ENCODE measurements around the gene OSCP1. TPM values are rescaled to one million over a fixed set of nuclear protein-coding genes. Genes with fewer than 3 reads are reported as not detected.
"Not testable (repeated sequence)": the region's sequence is repeated elsewhere in the genome, so short reads cannot be mapped to it uniquely, and the experiment has no call there.

OSCP1 gene
- 1 to 10 TPM; 2.4 to 2.7 TPM for total RNA-seq

- Mint-ChIP-seq H3K9me3 (no peaks in the 10 kb centered on the region), H3K36me3 (peaks cover 3% of the 10 kb centered on the region), H3K4me3 (peak within 1 kb of the TSS; percentile 86), H3K27ac (peak within 1 kb of the TSS; percentile 76), H3K27me3 (no peaks in the 10 kb centered on the region), H3K4me1 (peaks cover 4% of the 10 kb centered on the region)
- peak; percentile 90 for DNase-seq
Observed at GRCh38 chr1:36450270-36450918, at the start of gene OSCP1. Gene OSCP1, minus strand, starts transcription at chr1:36450451. Its CDS starts 82 bp downstream, at chr1:36450369.

- Mint-ChIP-seq H3K27ac (no peak overlapping the region), H3K4me3 (no peak overlapping the region), H3K9me3 (no peaks in the 10 kb centered on the region), H3K36me3 (no peaks in the 10 kb centered on the region), H3K27me3 (peaks cover 3% of the 10 kb centered on the region), H3K4me1 (no peaks in the 10 kb centered on the region)
- DNase-seq: no peak
Observed at GRCh38 chr1:36497207-36497606, 47.0 kb upstream of the OSCP1 start.

DNA sequence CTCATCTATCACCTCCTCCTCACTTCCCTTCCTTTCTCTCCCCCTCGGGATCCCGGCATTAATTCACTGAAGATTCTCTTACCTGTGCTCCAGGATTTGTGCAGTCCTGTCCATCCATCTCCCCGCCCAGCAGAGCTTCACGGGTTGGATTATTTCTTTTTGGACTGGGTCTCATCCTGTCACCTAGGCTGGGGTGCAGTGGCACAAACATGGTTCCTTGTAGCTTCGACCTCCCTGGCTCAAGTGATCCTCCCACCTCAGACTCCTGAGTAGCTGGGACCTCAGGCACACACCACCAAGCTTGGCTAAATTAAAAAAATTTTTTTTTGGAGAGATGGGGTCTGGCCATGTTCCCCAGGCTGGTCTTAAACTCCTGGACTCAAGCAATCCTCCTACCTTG, 44.7 kb upstream of the OSCP1 start:
- DNase-seq: no peak
- Mint-ChIP-seq H3K36me3 (no peaks in the 10 kb centered on the region), H3K27me3 (peaks cover 3% of the 10 kb centered on the region), H3K4me3 (no peak overlapping the region), H3K27ac (no peak overlapping the region), H3K4me1 (no peaks in the 10 kb centered on the region), H3K9me3 (no peaks in the 10 kb centered on the region)

DNA sequence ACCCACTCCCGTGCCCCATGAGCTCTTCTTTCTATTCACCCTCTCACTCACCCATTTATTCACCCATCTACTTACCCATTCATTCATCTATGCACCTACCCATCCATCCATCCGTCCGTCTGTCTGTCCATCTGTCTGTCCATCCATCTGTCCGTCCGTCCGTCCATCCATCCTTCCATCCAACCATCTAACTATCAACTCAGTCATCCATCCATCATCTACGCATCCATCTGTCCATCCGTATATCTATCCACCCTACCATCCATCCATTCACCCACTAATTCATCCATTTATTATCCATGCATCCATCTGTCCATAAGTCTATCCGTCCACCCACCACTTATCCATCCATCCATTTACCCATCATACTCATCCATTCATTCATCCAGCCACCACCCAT, 43.3 kb upstream of the OSCP1 start:
- H3K9me3 Mint-ChIP-seq: no peaks in the 10 kb centered on the region
- no peaks in the 10 kb centered on the region for H3K36me3 Mint-ChIP-seq
- H3K4me3 Mint-ChIP-seq: no peak overlapping the region
- no peak for DNase-seq
- no peaks in the 10 kb centered on the region for H3K4me1 Mint-ChIP-seq
- no peak overlapping the region for H3K27ac Mint-ChIP-seq
- peaks cover 3% of the 10 kb centered on the region for H3K27me3 Mint-ChIP-seq

DNA sequence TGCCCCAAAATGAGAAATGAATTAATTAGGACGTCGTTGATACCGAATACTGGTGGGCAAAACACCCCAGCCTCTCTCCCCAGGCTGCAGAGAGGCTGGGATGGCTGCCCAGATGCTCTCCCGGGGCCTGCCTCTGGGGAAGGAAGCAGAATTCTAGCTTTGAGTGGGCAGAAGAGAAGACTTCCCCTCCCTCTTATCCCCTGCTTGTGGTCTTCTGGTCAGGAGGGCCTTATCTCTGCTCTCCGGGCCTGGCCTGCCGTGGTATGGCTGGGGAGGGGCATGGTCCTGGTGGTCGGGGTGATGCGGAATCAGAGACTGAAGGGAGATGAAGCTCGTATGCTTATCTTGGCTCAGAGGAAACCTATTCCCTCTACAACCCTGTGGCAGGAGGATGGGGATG, 42.2 kb upstream of the OSCP1 start:
- no peaks in the 10 kb centered on the region for H3K36me3 Mint-ChIP-seq
- peaks cover 3% of the 10 kb centered on the region for H3K27me3 Mint-ChIP-seq
- H3K4me1 Mint-ChIP-seq: no peaks in the 10 kb centered on the region
- no peaks in the 10 kb centered on the region for H3K9me3 Mint-ChIP-seq
- H3K27ac Mint-ChIP-seq: no peak overlapping the region
- H3K4me3 Mint-ChIP-seq: no peak overlapping the region
- no peak for DNase-seq

GRCh38 chr1:36489258-36490051, 39.2 kb upstream of the OSCP1 start:
- not testable (repeated sequence) for H3K9me3 Mint-ChIP-seq, H3K27ac Mint-ChIP-seq, H3K36me3 Mint-ChIP-seq, H3K4me3 Mint-ChIP-seq, H3K27me3 Mint-ChIP-seq, H3K4me1 Mint-ChIP-seq, DNase-seq

- no peak overlapping the region for H3K4me3 Mint-ChIP-seq
- no peak overlapping the region for H3K27ac Mint-ChIP-seq
- H3K27me3 Mint-ChIP-seq: no peaks in the 10 kb centered on the region
- DNase-seq: no peak
- no peaks in the 10 kb centered on the region for H3K9me3 Mint-ChIP-seq
- no peaks in the 10 kb centered on the region for H3K4me1 Mint-ChIP-seq
- H3K36me3 Mint-ChIP-seq: no peaks in the 10 kb centered on the region
Observed at GRCh38 chr1:36487906-36488305, 37.7 kb upstream of the OSCP1 start.

- not testable (repeated sequence) for H3K4me3 Mint-ChIP-seq, DNase-seq, H3K4me1 Mint-ChIP-seq
Observed at GRCh38 chr1:36487336-36487725, 37.1 kb upstream of the OSCP1 start.

GRCh38 chr1:36486439-36487335, 36.4 kb upstream of the OSCP1 start:
- H3K4me1 Mint-ChIP-seq: peaks cover 7% of the 10 kb centered on the region
- peaks cover 6% of the 10 kb centered on the region for H3K27me3 Mint-ChIP-seq
- H3K36me3 Mint-ChIP-seq: no peaks in the 10 kb centered on the region
- H3K4me3 Mint-ChIP-seq: no peak overlapping the region
- H3K27ac Mint-ChIP-seq: no peak overlapping the region
- DNase-seq: no peak
- H3K9me3 Mint-ChIP-seq: no peaks in the 10 kb centered on the region

More at GRCh38 chr1:36487336-36487725, 37.1 kb upstream of the OSCP1 start:
- H3K27ac Mint-ChIP-seq, H3K27me3 Mint-ChIP-seq, H3K36me3 Mint-ChIP-seq, H3K9me3 Mint-ChIP-seq: not testable (repeated sequence)

DNA sequence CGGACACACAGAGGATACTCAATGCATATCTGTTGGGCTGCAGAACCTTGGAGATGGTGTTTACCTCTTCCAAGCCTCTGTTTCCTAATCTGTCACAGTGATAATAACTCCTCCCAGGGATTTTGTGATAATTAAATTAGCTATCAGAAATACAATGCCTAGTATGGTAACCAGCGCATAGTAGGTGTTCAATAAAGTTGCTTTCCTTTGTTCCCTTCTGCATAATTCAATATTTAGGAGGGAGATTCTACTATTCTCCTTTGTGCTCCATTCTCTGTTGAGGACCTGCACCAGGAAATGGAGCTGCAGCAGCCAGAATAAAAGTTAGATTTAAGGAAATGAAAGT, 35.8 kb upstream of the OSCP1 start:
- no peak overlapping the region for H3K27ac Mint-ChIP-seq
- H3K36me3 Mint-ChIP-seq: no peaks in the 10 kb centered on the region

GRCh38 chr1:36484099-36484498, 33.8 kb upstream of the OSCP1 start:
- Mint-ChIP-seq H3K36me3 (no peaks in the 10 kb centered on the region), H3K27ac (no peak overlapping the region), H3K9me3 (no peaks in the 10 kb centered on the region), H3K27me3 (peaks cover 11% of the 10 kb centered on the region), H3K4me3 (no peak overlapping the region), H3K4me1 (peaks cover 7% of the 10 kb centered on the region)
- DNase-seq: no peak

More for the DNA sequence above, 35.8 kb upstream of the OSCP1 start:
- Mint-ChIP-seq H3K4me1 (peaks cover 7% of the 10 kb centered on the region), H3K4me3 (no peak overlapping the region), H3K27me3 (peaks cover 11% of the 10 kb centered on the region), H3K9me3 (no peaks in the 10 kb centered on the region)
- no peak for DNase-seq

DNA sequence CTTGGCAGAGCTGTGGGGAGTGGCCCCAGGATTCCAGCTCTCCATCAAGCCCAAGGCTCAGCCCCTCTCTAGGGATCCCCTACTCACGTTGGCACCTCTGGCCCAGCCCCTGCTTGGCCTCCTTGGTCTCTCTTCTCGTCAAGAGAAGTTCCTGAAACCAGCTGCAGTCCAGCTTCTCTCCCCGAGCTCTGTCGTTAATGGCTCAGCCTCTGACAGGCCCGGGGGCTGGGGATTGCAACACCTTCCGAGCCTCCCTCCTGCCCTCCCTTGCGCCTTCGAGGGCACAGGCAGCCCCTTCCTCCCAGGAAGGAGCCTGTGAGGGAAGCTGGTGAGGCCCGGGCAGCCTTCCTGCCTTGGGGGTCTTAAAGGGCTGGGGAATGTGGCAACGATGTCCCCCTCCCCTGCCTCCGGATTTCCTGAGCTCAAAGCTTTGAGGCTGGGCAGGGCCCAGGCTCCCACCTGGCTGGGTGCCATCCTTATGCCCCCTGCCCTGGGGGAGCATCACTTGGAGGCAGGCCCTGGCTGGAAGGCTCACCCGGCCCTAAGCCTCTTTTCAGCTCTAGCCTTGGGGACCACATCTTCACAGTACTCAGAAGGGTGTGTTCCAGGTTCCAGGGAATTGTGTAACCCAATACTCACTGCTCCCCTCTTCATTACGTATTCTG, 32.6 kb upstream of the OSCP1 start, which contains the start of gene CSF3R:
Gene CSF3R, minus strand, starts transcription at position 190 of the 665 bp plus-strand sequence. CDS start 3,417 bp downstream, outside the sequence.
- peaks cover 11% of the 10 kb centered on the region for H3K27me3 Mint-ChIP-seq
- no peaks in the 10 kb centered on the region for H3K36me3 Mint-ChIP-seq
- H3K4me1 Mint-ChIP-seq: peaks cover 7% of the 10 kb centered on the region
- H3K4me3 Mint-ChIP-seq: peak within 1 kb of the TSS; percentile 47
- DNase-seq: no peak
- H3K27ac Mint-ChIP-seq: peak within 1 kb of the TSS; percentile 62
- H3K9me3 Mint-ChIP-seq: no peaks in the 10 kb centered on the region

DNA sequence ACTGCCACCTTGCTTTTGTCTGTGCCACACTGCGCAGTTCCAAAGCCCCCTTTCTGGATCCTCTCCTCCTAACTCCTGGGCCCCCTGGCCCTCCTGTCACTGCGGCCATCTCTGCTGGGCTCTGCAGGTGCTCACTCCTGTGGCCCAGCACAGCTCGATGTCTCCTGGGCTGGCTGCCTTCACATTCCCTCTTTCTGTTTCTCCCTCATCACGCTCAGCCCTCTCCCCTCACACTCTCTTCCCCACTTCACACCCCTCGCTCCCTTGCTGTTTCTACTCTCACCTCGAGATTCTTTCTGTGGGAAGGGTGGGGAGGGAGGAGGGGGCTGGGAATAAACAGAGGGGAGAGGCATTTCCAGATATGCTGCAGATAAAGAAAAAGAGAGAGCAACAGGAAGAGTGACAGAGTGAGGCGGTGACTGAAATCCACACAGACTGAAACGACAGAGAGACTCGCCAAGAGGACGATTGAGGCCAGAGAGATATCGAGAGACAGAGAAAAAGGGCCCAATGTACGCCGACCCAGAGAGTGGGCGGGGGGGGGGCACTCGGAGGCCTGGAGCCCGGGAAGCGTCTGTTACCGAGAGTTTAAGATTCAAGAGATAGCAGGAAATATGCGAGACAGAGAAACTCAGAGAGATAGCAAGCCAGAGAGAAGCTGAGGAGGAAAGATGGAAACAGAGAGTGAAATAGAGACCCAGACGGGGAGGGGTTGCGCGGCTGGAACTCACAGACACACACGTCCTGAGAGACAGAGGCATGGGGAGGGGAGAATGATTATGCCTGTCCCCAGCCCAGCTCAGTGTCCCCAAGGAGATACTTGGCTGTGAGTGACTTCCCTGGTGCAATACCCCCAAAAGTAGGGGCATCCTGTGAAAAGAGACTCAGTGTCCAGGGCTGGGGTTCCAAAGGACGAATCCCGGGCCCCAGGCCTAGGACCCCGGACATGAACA, 31.8 kb upstream of the OSCP1 start:
- H3K9me3 Mint-ChIP-seq: no peaks in the 10 kb centered on the region
- peak overlapping the region; percentile 62 for H3K27ac Mint-ChIP-seq
- peaks cover 7% of the 10 kb centered on the region for H3K4me1 Mint-ChIP-seq
- peak overlapping the region; percentile 47 for H3K4me3 Mint-ChIP-seq
- DNase-seq: no peak
- H3K27me3 Mint-ChIP-seq: peaks cover 11% of the 10 kb centered on the region
- H3K36me3 Mint-ChIP-seq: no peaks in the 10 kb centered on the region

DNA sequence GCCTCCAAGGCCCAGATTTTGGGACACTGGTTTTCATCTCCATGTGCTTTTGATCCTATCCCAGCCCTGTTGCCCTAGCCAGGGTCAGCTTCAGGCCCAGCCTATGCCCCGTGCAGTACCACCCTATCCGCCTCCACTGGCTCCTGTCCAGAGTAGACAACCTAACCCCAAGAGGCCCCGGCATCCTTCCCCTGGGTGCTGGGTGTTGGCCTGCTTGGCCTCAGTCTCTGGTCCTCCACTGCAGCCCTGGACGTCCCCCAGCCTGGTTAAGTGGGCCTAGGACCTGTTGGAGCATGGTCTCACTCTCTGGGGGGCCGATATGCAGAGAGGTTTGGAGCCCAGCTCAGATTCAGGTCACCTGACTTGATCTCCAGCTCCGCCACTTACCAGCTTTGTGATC, 30.8 kb upstream of the OSCP1 start:
- Mint-ChIP-seq H3K36me3 (no peaks in the 10 kb centered on the region), H3K27me3 (peaks cover 11% of the 10 kb centered on the region), H3K4me1 (peaks cover 7% of the 10 kb centered on the region), H3K4me3 (no peak overlapping the region), H3K27ac (no peak overlapping the region), H3K9me3 (no peaks in the 10 kb centered on the region)
- no peak for DNase-seq

All from activated naive CD8-positive, alpha-beta T cell treated with anti-CD3 and anti-CD28 coated beads for 36 hours (primary cell).